ENCODE results near the gene FOXF1. TPM values are rescaled to one million over a fixed set of nuclear protein-coding genes. Genes with fewer than 3 reads are reported as not detected.

Gene FOXF1
- total and polyA plus RNA-seq, 12 donors: 0.07 to 0.64 (median 0.27) TPM; not detected in 3

GRCh38 chr16:86484240-86484639, 26.1 kb upstream of the FOXF1 start:
- WGBS, 4 donors: 60 to 63% (median 62%) methylated on average over 4 to 5 of the region's 5 CpGs
- DNase-seq: no peak
- H3K4me1 ChIP-seq (replicated peaks in 1 of 2): no peaks in the 10 kb centered on the region

DNA sequence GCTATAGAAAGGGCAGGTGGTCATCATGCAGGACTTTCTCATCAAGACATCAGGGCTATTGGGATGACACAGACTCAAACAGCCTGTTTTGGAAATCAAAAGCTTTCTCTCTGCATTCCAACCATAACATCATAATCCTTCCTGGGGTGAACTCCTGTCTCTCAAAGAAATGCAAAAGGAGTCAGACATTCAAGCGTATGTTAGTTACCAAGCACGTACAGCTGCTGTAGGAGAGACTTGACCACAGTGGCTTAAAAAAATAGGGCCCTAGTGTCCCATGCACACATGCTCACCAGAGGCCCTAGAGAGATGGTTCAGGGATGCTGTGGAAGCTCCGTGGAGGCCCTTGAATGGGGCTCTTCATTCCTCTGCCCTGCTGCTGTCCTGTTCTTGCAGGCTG, 24.6 kb upstream of the FOXF1 start:
- Histone ChIP-seq H3K36me3 (replicated peaks in 1 of 2) (no peaks in the 10 kb centered on the region), H3K27me3 (peaks cover 20% of the 10 kb centered on the region), H3K4me3 (no peak overlapping the region), H3K27ac (no peak overlapping the region), H3K4me1 (replicated peaks in 1 of 2) (no peaks in the 10 kb centered on the region), H3K9me3 (replicated peaks in 1 of 3) (no peaks in the 10 kb centered on the region)
- no peak for DNase-seq
- intact Hi-C loops (cut with DNase I): no loop called here
- TF ChIP-seq, protein P1, sequence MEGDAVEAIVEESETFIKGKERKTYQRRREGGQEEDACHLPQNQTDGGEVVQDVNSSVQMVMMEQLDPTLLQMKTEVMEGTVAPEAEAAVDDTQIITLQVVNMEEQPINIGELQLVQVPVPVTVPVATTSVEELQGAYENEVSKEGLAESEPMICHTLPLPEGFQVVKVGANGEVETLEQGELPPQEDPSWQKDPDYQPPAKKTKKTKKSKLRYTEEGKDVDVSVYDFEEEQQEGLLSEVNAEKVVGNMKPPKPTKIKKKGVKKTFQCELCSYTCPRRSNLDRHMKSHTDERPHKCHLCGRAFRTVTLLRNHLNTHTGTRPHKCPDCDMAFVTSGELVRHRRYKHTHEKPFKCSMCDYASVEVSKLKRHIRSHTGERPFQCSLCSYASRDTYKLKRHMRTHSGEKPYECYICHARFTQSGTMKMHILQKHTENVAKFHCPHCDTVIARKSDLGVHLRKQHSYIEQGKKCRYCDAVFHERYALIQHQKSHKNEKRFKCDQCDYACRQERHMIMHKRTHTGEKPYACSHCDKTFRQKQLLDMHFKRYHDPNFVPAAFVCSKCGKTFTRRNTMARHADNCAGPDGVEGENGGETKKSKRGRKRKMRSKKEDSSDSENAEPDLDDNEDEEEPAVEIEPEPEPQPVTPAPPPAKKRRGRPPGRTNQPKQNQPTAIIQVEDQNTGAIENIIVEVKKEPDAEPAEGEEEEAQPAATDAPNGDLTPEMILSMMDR (IDR thresholded peaks at IDR 0.05): no peak
- no peak for TF ChIP-seq POLR2A (IDR thresholded peaks at IDR 0.05)
- 66 to 83% (median 72%) methylated on average over 3 of the region's 3 CpGs for WGBS, 4 donors

More at GRCh38 chr16:86484240-86484639, 26.1 kb upstream of the FOXF1 start:
- intact Hi-C loops (cut with DNase I): no loop called here
- H3K9me3 ChIP-seq (replicated peaks in 1 of 3): no peaks in the 10 kb centered on the region
- no peaks in the 10 kb centered on the region for H3K36me3 ChIP-seq (replicated peaks in 1 of 2)
- H3K27ac ChIP-seq: no peak overlapping the region
- TF ChIP-seq POLR2A (IDR thresholded peaks at IDR 0.05): no peak
- TF ChIP-seq, protein P1 (IDR thresholded peaks at IDR 0.05): no peak
- peaks cover 15% of the 10 kb centered on the region for H3K27me3 ChIP-seq
- no peak overlapping the region for H3K4me3 ChIP-seq

- Histone ChIP-seq H3K9me3 (replicated peaks in 1 of 3) (no peaks in the 10 kb centered on the region), H3K36me3 (replicated peaks in 1 of 2) (no peaks in the 10 kb centered on the region), H3K27ac (no peak overlapping the region), H3K4me1 (replicated peaks in 1 of 2) (no peaks in the 10 kb centered on the region), H3K27me3 (peaks cover 57% of the 10 kb centered on the region), H3K4me3 (no peak overlapping the region)
- 66 to 75% (median 68%) methylated on average over 13 of the region's 13 CpGs for WGBS, 4 donors
- intact Hi-C loops (cut with DNase I): no loop called here
- TF ChIP-seq, protein P1 (IDR thresholded peaks at IDR 0.05): no peak
- TF ChIP-seq POLR2A (IDR thresholded peaks at IDR 0.05): no peak
- DNase-seq: no peak
Observed at GRCh38 chr16:86490859-86491639, 19.3 kb upstream of the FOXF1 start.

DNA sequence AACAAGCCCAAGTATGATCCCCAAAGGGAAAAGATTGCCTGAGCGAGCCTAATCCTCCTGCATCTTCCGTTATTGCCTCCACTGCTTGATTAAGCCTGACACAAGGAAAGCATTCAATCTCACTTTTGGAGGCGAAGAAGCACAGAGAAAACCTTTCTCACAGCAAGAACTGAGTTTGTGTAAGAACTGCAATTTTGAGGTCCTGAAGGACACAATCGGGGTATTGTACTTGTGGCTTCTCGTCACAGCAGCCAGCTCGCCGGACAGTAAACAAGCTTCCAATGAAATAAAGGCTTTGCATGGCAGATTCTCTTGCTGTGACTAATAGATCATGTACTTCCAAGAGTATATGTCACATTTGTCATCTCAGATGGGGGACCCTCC, 18.7 kb upstream of the FOXF1 start:
- no peak for TF ChIP-seq POLR2A (IDR thresholded peaks at IDR 0.05)
- TF ChIP-seq, protein P1 (IDR thresholded peaks at IDR 0.05): no peak
- no peak for DNase-seq
- no peak overlapping the region for H3K4me3 ChIP-seq
- H3K27ac ChIP-seq: no peak overlapping the region
- intact Hi-C loops (cut with DNase I): no loop called here
- peaks cover 59% of the 10 kb centered on the region for H3K27me3 ChIP-seq
- H3K36me3 ChIP-seq (replicated peaks in 1 of 2): no peaks in the 10 kb centered on the region
- no peaks in the 10 kb centered on the region for H3K4me1 ChIP-seq (replicated peaks in 1 of 2)
- H3K9me3 ChIP-seq (replicated peaks in 1 of 3): no peaks in the 10 kb centered on the region
- WGBS, 4 donors: 64 to 81% (median 70%) methylated on average over 7 of the region's 7 CpGs
